Effector memory CD8-positive, alpha-beta T cell (primary cell): Measurements from ENCODE around the gene VEZF1.

Source experiments
- ATAC-seq: fragments of 150-1000 bp; cut with Tn5 transposase; replicated peaks from 2 replicates; pipeline ENCODE4 v1.10.0; 2021; ENCODE audit warnings: mild to moderate bottlenecking, moderate library complexity
- DNase-seq, 3 experiments: peaks; one replicate each; pipeline ENCODE4 v3.0.0; 2021
- H3K27ac Mint-ChIP-seq, 2 donors: one replicate each; pipeline ENCODE4 v1.8.0; 2022; ENCODE audit warnings: mild to moderate bottlenecking in 2 of 2, mixed read lengths in 2 of 2, moderate library complexity in 2 of 2
- H3K27me3 Mint-ChIP-seq, 2 donors: one replicate each; pipeline ENCODE4 v1.8.0; 2022; ENCODE audit warnings: mixed read lengths in 2 of 2
- H3K36me3 Mint-ChIP-seq: one replicate; pipeline ENCODE4 v1.8.0; 2022; ENCODE audit warnings: mild to moderate bottlenecking, moderate library complexity, mixed read lengths; ENCODE audit not compliant: insufficient read depth
- H3K4me1 Mint-ChIP-seq, 2 donors: one replicate each; pipeline ENCODE4 v1.8.0; 2022; ENCODE audit warnings: low read depth in 2 of 2, mixed read lengths in 2 of 2
- H3K4me3 Mint-ChIP-seq, 2 donors: one replicate each; pipeline ENCODE4 v1.8.0; 2022; ENCODE audit warnings: mild to moderate bottlenecking in 2 of 2, mixed read lengths in 2 of 2, moderate library complexity in 2 of 2
- H3K9me3 Mint-ChIP-seq, 2 donors: one replicate each; pipeline ENCODE4 v1.8.0; 2022; ENCODE audit warnings: mixed read lengths in 2 of 2

Gene VEZF1

GRCh38 chr17:58005728-58006559 lies 17.9 kb upstream of the VEZF1 start:
- H3K4me3 Mint-ChIP-seq, result peak overlapping the region; percentile 100
- DNase-seq (peak in 1 of 3 experiments; percentile 35), ATAC-seq (no peak)
- H3K36me3 Mint-ChIP-seq, result peaks cover 72% of the 10 kb centered on the region
- peaks cover 33 to 46% of the 10 kb centered on the region in 2 donors for H3K4me1 Mint-ChIP-seq
- H3K27ac Mint-ChIP-seq, result peak overlapping the region; percentile 98 to 99
- H3K27me3 Mint-ChIP-seq, result no peaks in the 10 kb centered on the region
- no peaks in the 10 kb centered on the region for H3K9me3 Mint-ChIP-seq

- no peak for DNase-seq
- H3K4me3 Mint-ChIP-seq, result peak overlapping the region; percentile 100
- H3K27ac Mint-ChIP-seq, result peak overlapping the region; percentile 98 to 99
- ATAC-seq, result no peak
- H3K9me3 Mint-ChIP-seq, result no peaks in the 10 kb centered on the region
- H3K27me3 Mint-ChIP-seq, result no peaks in the 10 kb centered on the region
- H3K36me3 Mint-ChIP-seq, result peaks cover 77% of the 10 kb centered on the region
- peaks cover 33 to 46% of the 10 kb centered on the region in 2 donors for H3K4me1 Mint-ChIP-seq
Measured at GRCh38 chr17:58005031-58005727, 17.1 kb upstream of the VEZF1 start.

GRCh38 chr17:58004060-58004459 lies 16.0 kb upstream of the VEZF1 start:
- Mint-ChIP-seq H3K27ac (peak overlapping the region; percentile 35 to 98), H3K27me3 (no peaks in the 10 kb centered on the region), H3K4me1 (peaks cover 36 to 50% of the 10 kb centered on the region in 2 donors), H3K36me3 (peaks cover 84% of the 10 kb centered on the region), H3K4me3 (peak overlapping the region in 1 of 2 donors; percentile 41), H3K9me3 (no peaks in the 10 kb centered on the region)
- DNase-seq (no peak), ATAC-seq (no peak)

GRCh38 chr17:58002973-58003372 lies 14.9 kb upstream of the VEZF1 start:
- peaks cover 86% of the 10 kb centered on the region for H3K36me3 Mint-ChIP-seq
- no peak overlapping the region for H3K4me3 Mint-ChIP-seq
- no peaks in the 10 kb centered on the region for H3K27me3 Mint-ChIP-seq
- no peaks in the 10 kb centered on the region for H3K9me3 Mint-ChIP-seq
- ATAC-seq, result no peak
- H3K4me1 Mint-ChIP-seq, result peaks cover 36 to 49% of the 10 kb centered on the region in 2 donors
- DNase-seq, result no peak
- H3K27ac Mint-ChIP-seq, result peak overlapping the region in 1 of 2 donors; percentile 68

- H3K9me3 Mint-ChIP-seq, result no peaks in the 10 kb centered on the region
- no peaks in the 10 kb centered on the region for H3K27me3 Mint-ChIP-seq
- H3K4me3 Mint-ChIP-seq, result no peak overlapping the region
- H3K4me1 Mint-ChIP-seq, result peaks cover 32 to 44% of the 10 kb centered on the region in 2 donors
- ATAC-seq (no peak), DNase-seq (no peak)
- H3K36me3 Mint-ChIP-seq, result peaks cover 80% of the 10 kb centered on the region
- H3K27ac Mint-ChIP-seq, result peak overlapping the region; percentile 44 to 68
Measured at GRCh38 chr17:58002154-58002948, 14.3 kb upstream of the VEZF1 start.

GRCh38 chr17:58001461-58002124 lies 13.5 kb upstream of the VEZF1 start:
- no peaks in the 10 kb centered on the region for H3K9me3 Mint-ChIP-seq
- H3K4me3 Mint-ChIP-seq, result no peak overlapping the region
- H3K27me3 Mint-ChIP-seq, result no peaks in the 10 kb centered on the region
- peaks cover 75% of the 10 kb centered on the region for H3K36me3 Mint-ChIP-seq
- peak overlapping the region; percentile 44 to 68 for H3K27ac Mint-ChIP-seq
- peaks cover 27 to 41% of the 10 kb centered on the region in 2 donors for H3K4me1 Mint-ChIP-seq
- no peak for DNase-seq
- no peak for ATAC-seq

- H3K9me3 Mint-ChIP-seq, result no peaks in the 10 kb centered on the region
- peak in 2 of 3 experiments; percentile 21 to 31 for DNase-seq
Measured at GRCh38 chr17:57999496-58000017, 11.5 kb upstream of the VEZF1 start.

GRCh38 chr17:57999010-57999495 lies 11.0 kb upstream of the VEZF1 start:
- ATAC-seq, result no peak
- Mint-ChIP-seq H3K4me3 (no peak overlapping the region), H3K9me3 (no peaks in the 10 kb centered on the region), H3K36me3 (peaks cover 50% of the 10 kb centered on the region), H3K27me3 (no peaks in the 10 kb centered on the region), H3K4me1 (peaks cover 14 to 33% of the 10 kb centered on the region in 2 donors), H3K27ac (no peak overlapping the region)
- DNase-seq, result no peak

More at GRCh38 chr17:57999496-58000017, 11.5 kb upstream of the VEZF1 start:
- no peak overlapping the region for H3K4me3 Mint-ChIP-seq
- no peaks in the 10 kb centered on the region for H3K27me3 Mint-ChIP-seq
- H3K4me1 Mint-ChIP-seq, result peaks cover 14 to 28% of the 10 kb centered on the region in 2 donors
- peak; percentile 84 for ATAC-seq
- H3K27ac Mint-ChIP-seq, result no peak overlapping the region
- H3K36me3 Mint-ChIP-seq, result peaks cover 55% of the 10 kb centered on the region

- ATAC-seq (no peak), DNase-seq (no peak)
- peaks cover 32% of the 10 kb centered on the region for H3K36me3 Mint-ChIP-seq
- no peak overlapping the region for H3K4me3 Mint-ChIP-seq
- H3K4me1 Mint-ChIP-seq, result peaks cover 15 to 25% of the 10 kb centered on the region in 2 donors
- peak overlapping the region in 1 of 2 donors; percentile 7 for H3K27ac Mint-ChIP-seq
- H3K27me3 Mint-ChIP-seq, result no peaks in the 10 kb centered on the region
- no peaks in the 10 kb centered on the region for H3K9me3 Mint-ChIP-seq
Measured at GRCh38 chr17:57997085-57997809, 9.2 kb upstream of the VEZF1 start.

GRCh38 chr17:57995076-57995956 lies 7.3 kb upstream of the VEZF1 start:
- peaks cover 15 to 23% of the 10 kb centered on the region in 2 donors for H3K4me1 Mint-ChIP-seq
- no peaks in the 10 kb centered on the region for H3K27me3 Mint-ChIP-seq
- peak overlapping the region; percentile 18 to 41 for H3K4me3 Mint-ChIP-seq
- H3K27ac Mint-ChIP-seq, result peak overlapping the region; percentile 84 to 89
- peaks cover 14% of the 10 kb centered on the region for H3K36me3 Mint-ChIP-seq
- no peaks in the 10 kb centered on the region for H3K9me3 Mint-ChIP-seq
- DNase-seq, result peak; percentile 44 to 55 (median 45)
- ATAC-seq, result peak; percentile 87

- DNase-seq (no peak), ATAC-seq (no peak)
- H3K36me3 Mint-ChIP-seq, result peaks cover 8% of the 10 kb centered on the region
- no peaks in the 10 kb centered on the region for H3K27me3 Mint-ChIP-seq
- H3K4me3 Mint-ChIP-seq, result no peak overlapping the region
- H3K4me1 Mint-ChIP-seq, result peaks cover 15 to 23% of the 10 kb centered on the region in 2 donors
- H3K9me3 Mint-ChIP-seq, result no peaks in the 10 kb centered on the region
- H3K27ac Mint-ChIP-seq, result peak overlapping the region in 1 of 2 donors; percentile 58
Measured at GRCh38 chr17:57994436-57994835, 6.4 kb upstream of the VEZF1 start.
